HFF-Myc (cell line): ENCODE results near the gene TIMP3.
A peak's percentile ranks its signal among the peaks of the same experiment; 100 is the strongest.

Experiments
- DNase-seq: peaks from one replicate; pipeline ENCODE4 v3.0.0-alpha.2; 2011; ENCODE audit warnings: low read depth; ENCODE audit errors: extremely low read depth
- H3K4me3 ChIP-seq: replicated peaks from 2 replicates; pipeline ENCODE4 v1.5.1; 2011; ENCODE audit warnings: low read depth, mild to moderate bottlenecking, control low read depth, low read length
- CTCF ChIP-seq: IDR thresholded peaks from 2 replicates; pipeline ENCODE4 v1.5.1; 2012; ENCODE audit warnings: mild to moderate bottlenecking, low read depth, low read length, control low read depth; ENCODE audit errors: missing control alignments

The TIMP3 gene

DNA sequence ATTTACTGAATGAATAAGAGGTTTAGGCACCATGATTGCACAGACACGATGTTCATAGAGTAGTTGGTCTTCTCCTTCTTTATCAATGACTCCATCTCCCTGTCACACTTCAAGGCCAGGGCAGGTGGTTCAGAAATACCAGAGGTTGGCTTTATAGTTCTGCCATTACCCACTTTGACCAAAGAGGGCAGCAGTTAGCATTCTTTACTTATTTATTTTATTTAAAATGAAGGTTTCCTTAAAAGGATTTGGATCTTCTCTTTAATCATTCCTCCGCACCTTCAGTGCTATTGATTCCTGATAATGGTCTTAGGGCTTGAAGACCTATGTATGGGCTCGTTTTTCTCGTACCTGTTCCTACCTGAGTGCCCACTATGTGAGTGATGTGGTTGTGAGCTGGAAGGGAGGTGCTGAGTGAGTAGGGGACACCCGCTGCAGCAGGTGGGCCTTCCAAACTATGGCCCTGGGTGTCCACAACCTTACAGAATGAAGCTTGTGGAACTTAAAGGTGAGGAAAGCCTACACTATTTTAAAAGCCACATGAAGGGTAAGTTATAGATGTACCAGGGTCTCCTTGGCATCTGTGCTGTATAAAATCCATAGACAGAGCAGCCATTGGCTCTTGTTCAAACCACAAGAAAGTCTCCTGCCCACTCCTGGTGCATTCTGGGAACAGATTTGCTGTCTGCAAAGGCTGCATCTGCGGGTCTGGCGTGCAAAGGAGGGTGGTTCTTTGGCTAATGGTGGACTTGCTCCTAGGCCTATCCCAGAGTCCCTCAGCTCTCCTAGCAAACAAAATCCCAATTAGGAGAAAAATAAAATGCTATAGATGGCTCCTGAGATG, 35.0 kb downstream of the TIMP3 start:
- no peak for DNase-seq
- TF ChIP-seq CTCF: peak; percentile 51
- no peak overlapping the region for H3K4me3 ChIP-seq

DNA sequence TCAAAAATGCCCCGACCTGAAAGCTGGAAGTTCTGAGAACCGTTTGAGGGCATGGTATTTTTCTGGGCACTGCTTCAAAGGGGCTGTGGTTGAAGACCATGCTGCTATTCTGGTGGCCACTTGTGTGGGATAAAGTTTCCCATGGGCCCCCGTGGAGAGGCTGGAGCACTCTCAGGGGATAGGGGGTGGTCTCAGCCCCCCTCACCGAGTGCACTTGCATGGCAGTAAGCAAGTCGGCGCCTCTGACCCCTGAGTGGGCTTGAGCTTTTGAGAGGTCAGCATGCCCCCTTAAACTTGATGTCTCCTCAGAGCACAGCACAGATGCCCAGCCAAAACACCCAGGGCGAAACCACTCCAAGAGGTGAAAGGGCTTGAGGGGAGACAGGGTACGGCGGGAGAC, 35.6 kb downstream of the TIMP3 start:
- DNase-seq: no peak
- no peak for TF ChIP-seq CTCF
- H3K4me3 ChIP-seq: no peak overlapping the region

DNA sequence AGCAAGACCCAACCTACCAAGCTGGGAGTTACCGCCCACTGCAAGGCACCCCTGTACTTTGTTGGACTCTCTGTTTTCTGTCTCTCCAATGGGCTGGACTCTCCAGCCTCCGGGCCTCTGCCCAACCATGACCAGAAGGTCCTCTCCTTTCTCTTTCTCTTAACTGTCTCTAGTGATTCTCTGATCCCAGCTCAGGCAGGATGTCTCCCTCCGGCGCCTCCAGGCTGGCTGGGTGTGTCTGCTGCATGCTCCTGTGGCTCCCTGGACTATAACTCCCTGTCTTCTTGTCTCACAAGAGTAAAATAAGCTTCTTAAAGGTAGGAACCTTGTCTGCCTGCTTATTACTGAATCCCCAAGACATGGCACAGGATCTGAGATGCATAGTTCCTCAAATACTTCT, 36.3 kb downstream of the TIMP3 start:
- TF ChIP-seq CTCF: no peak
- no peak overlapping the region for H3K4me3 ChIP-seq
- DNase-seq: no peak

GRCh38 chr22:32839831-32840584, 38.5 kb downstream of the TIMP3 start:
- TF ChIP-seq CTCF: no peak
- no peak overlapping the region for H3K4me3 ChIP-seq
- no peak for DNase-seq

DNA sequence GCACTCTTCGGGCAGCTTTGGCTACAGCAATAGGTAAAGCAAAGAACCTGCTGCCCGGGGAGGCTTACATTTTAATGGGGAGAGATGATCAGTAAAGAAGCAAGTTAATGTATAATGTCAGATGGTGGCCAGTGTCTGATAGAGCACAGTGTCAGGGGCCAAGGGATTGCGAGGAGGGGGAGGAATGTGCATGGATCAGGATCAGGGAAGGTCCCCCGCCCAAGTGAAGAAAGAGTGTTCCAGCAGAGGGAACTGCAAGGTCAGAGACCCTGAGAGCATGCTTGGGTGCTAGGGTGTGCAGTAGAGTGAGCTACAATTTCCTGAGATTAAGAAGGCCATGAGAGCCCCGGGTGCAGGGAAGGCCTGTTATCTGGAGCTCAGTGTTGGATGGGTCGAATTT, 39.7 kb downstream of the TIMP3 start:
- no peak for TF ChIP-seq CTCF
- DNase-seq: no peak
- H3K4me3 ChIP-seq: no peak overlapping the region

- DNase-seq: no peak
- H3K4me3 ChIP-seq: no peak overlapping the region
- TF ChIP-seq CTCF: no peak
Observed at GRCh38 chr22:32842486-32842885, 41.0 kb downstream of the TIMP3 start.
